ENCODE data around the gene APOO. TPM values are rescaled to one million over a fixed set of nuclear protein-coding genes. Genes with fewer than 3 reads are reported as not detected.

APOO gene
- total RNA-seq, 2 donors from 2014 or later = 1.5 to 5.1 TPM

- DNase-seq (ENCODE audit: low spot score) (no peak), ATAC-seq (ENCODE audit: insufficient number of reproducible peaks, low FRiP score, low read depth) (no peak)
- TF ChIP-seq CTCF (IDR thresholded peaks at IDR 0.05) = no peak
- Histone ChIP-seq H3K27me3 (replicated peaks; ENCODE audit: insufficient read depth) (no peaks in the 10 kb centered on the region), H3K4me3 (no peak overlapping the region), H3K36me3 (peaks cover 5% of the 10 kb centered on the region), H3K9me3 (no peaks in the 10 kb centered on the region), H3K4me1 (ENCODE audit: control insufficient read depth in 1 of 2, low read depth in 2 of 2) (no peaks in the 10 kb centered on the region), H3K27ac (no peak overlapping the region)
Observed at GRCh38 chrX:23788946-23789345, 118.8 kb downstream of the APOO start.

- ATAC-seq (ENCODE audit: insufficient number of reproducible peaks, low FRiP score, low read depth) = no peak
- no peak for TF ChIP-seq CTCF (IDR thresholded peaks at IDR 0.05)
- H3K27me3 ChIP-seq (replicated peaks; ENCODE audit: insufficient read depth) = no peaks in the 10 kb centered on the region
- no peak for DNase-seq (ENCODE audit: low spot score)
- peak overlapping the region in 1 of 2 donors; percentile 12 for H3K27ac ChIP-seq
- peaks cover 5% of the 10 kb centered on the region for H3K36me3 ChIP-seq
- no peaks in the 10 kb centered on the region for H3K9me3 ChIP-seq
- no peak overlapping the region for H3K4me3 ChIP-seq
- no peaks in the 10 kb centered on the region for H3K4me1 ChIP-seq (ENCODE audit: control insufficient read depth in 1 of 2, low read depth in 2 of 2)
Observed at GRCh38 chrX:23788521-23788920, 119.2 kb downstream of the APOO start.

- Histone ChIP-seq H3K4me3 (no peak overlapping the region), H3K27ac (peak overlapping the region in 1 of 2 donors; percentile 12), H3K36me3 (peaks cover 5% of the 10 kb centered on the region), H3K27me3 (replicated peaks; ENCODE audit: insufficient read depth) (no peaks in the 10 kb centered on the region), H3K9me3 (no peaks in the 10 kb centered on the region), H3K4me1 (ENCODE audit: control insufficient read depth in 1 of 2, low read depth in 2 of 2) (no peaks in the 10 kb centered on the region)
- ATAC-seq (ENCODE audit: insufficient number of reproducible peaks, low FRiP score, low read depth) (no peak), DNase-seq (ENCODE audit: low spot score) (no peak)
- no peak for TF ChIP-seq CTCF (IDR thresholded peaks at IDR 0.05)
Observed at GRCh38 chrX:23787745-23788118, 120.0 kb downstream of the APOO start.

GRCh38 chrX:23786268-23786815 is 121.4 kb downstream of the APOO start:
- ATAC-seq (ENCODE audit: insufficient number of reproducible peaks, low FRiP score, low read depth) (no peak), DNase-seq (ENCODE audit: low spot score) (no peak)
- H3K9me3 ChIP-seq = no peaks in the 10 kb centered on the region
- no peaks in the 10 kb centered on the region for H3K4me1 ChIP-seq (ENCODE audit: control insufficient read depth in 1 of 2, low read depth in 2 of 2)
- H3K36me3 ChIP-seq = peaks cover 5% of the 10 kb centered on the region
- no peaks in the 10 kb centered on the region for H3K27me3 ChIP-seq (replicated peaks; ENCODE audit: insufficient read depth)
- no peak for TF ChIP-seq CTCF (IDR thresholded peaks at IDR 0.05)
- no peak overlapping the region for H3K4me3 ChIP-seq
- H3K27ac ChIP-seq = no peak overlapping the region

- H3K4me1 ChIP-seq (ENCODE audit: control insufficient read depth in 1 of 2, low read depth in 2 of 2) = no peaks in the 10 kb centered on the region
- DNase-seq (ENCODE audit: low spot score) (no peak), ATAC-seq (ENCODE audit: insufficient number of reproducible peaks, low FRiP score, low read depth) (no peak)
- H3K9me3 ChIP-seq = no peaks in the 10 kb centered on the region
- no peaks in the 10 kb centered on the region for H3K27me3 ChIP-seq (replicated peaks; ENCODE audit: insufficient read depth)
- H3K4me3 ChIP-seq = peak overlapping the region; percentile 85
- peaks cover 5% of the 10 kb centered on the region for H3K36me3 ChIP-seq
- peak overlapping the region; percentile 58 to 91 for H3K27ac ChIP-seq
- no peak for TF ChIP-seq CTCF (IDR thresholded peaks at IDR 0.05)
Observed at GRCh38 chrX:23785580-23785979, 122.2 kb downstream of the APOO start.
